Thoracic aorta (tissue), 2 donors: Measurements from ENCODE around the gene CARD14. TPM values are rescaled to one million over a fixed set of nuclear protein-coding genes. Genes with fewer than 3 reads are reported as not detected.
A peak's percentile ranks its signal among the peaks of the same experiment; 100 is the strongest.

Experiments
- ATAC-seq: fragments of 150-250 bp; one replicate; pipeline ENCODE4 v1.8.0; 2017; ENCODE audit warnings: low read depth; ENCODE audit not compliant: insufficient number of reproducible peaks, low FRiP score
- DNase-seq: peaks from one replicate; pipeline ENCODE4 v3.0.0-alpha.2; 2020; ENCODE audit warnings: low spot score
- H3K27ac ChIP-seq, 2 donors: fragments of 200-600 bp; sonication (generic); 1 replicate in 1 of 2; 2 replicates in 1 of 2; pipeline ENCODE4 v1.5.1; 2016; ENCODE audit warnings: mild to moderate bottlenecking in 2 of 2, moderate library complexity in 2 of 2
- H3K27me3 ChIP-seq: fragments of 200-600 bp; sonication (generic); replicated peaks from 2 replicates; pipeline ENCODE4 v1.6.0; 2016; ENCODE audit warnings: mild to moderate bottlenecking; ENCODE audit not compliant: insufficient read depth
- H3K36me3 ChIP-seq: fragments of 200-600 bp; sonication (generic); one replicate; pipeline ENCODE4 v1.5.1; 2016
- H3K4me1 ChIP-seq, 2 donors: fragments of 200-600 bp; sonication (generic); 1 replicate in 1 of 2; 2 replicates in 1 of 2; pipeline versions ENCODE4 v1.5.1 to v1.6.0; 2016; ENCODE audit warnings: low read depth in 2 of 2, mild to moderate bottlenecking in 1 of 2; ENCODE audit not compliant: control insufficient read depth in 1 of 2
- H3K4me3 ChIP-seq: fragments of 200-600 bp; sonication (generic); 2 replicates; pipeline ENCODE4 v1.5.1; 2016; ENCODE audit warnings: mild to moderate bottlenecking
- H3K9me3 ChIP-seq: fragments of 200-600 bp; sonication (generic); 2 replicates; pipeline ENCODE4 v1.5.1; 2016
- total RNA-seq, 2 donors: library from RNA; depleted of rRNA; stranded (reverse); fragments of >200 nt; gene quantifications; one replicate each; pipeline versions ENCODE4 v1.1.0 to v1.2.3, GENCODE V29; 2016
- TF ChIP-seq, protein P1 (sequence below): fragments of 200-600 bp; sonication (generic); IDR thresholded peaks from one replicate; pipeline ENCODE4 v1.5.1; 2019; ENCODE audit warnings: antibody characterized with exemption

CARD14 gene
- total RNA-seq, 2 donors from 2014 or later, result not detected

DNA sequence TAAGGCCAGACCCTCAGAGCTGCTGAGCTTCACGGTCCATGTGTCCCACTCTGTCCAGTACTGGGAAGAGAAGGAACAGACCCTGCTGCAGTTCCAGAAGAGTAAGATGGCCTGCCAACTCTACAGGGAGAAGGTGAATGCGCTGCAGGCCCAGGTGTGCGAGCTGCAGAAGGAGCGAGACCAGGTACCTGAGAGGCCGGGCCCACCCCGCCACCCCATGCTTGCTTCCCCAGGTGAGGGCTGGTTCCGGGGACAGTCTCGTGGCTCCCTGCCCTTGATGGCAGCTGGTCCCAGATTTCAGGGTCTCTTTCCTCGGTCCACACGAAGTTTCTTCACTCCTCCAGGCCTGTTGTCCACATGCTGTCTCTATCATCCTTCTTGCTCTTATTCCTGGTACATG lies 20.9 kb downstream of the CARD14 start:
- Histone ChIP-seq H3K9me3 (no peaks in the 10 kb centered on the region), H3K27me3 (no peaks in the 10 kb centered on the region), H3K4me3 (no peak overlapping the region), H3K27ac (no peak overlapping the region), H3K36me3 (no peaks in the 10 kb centered on the region), H3K4me1 (peaks cover 0 to 12% of the 10 kb centered on the region in 2 donors)
- TF ChIP-seq, protein P1, sequence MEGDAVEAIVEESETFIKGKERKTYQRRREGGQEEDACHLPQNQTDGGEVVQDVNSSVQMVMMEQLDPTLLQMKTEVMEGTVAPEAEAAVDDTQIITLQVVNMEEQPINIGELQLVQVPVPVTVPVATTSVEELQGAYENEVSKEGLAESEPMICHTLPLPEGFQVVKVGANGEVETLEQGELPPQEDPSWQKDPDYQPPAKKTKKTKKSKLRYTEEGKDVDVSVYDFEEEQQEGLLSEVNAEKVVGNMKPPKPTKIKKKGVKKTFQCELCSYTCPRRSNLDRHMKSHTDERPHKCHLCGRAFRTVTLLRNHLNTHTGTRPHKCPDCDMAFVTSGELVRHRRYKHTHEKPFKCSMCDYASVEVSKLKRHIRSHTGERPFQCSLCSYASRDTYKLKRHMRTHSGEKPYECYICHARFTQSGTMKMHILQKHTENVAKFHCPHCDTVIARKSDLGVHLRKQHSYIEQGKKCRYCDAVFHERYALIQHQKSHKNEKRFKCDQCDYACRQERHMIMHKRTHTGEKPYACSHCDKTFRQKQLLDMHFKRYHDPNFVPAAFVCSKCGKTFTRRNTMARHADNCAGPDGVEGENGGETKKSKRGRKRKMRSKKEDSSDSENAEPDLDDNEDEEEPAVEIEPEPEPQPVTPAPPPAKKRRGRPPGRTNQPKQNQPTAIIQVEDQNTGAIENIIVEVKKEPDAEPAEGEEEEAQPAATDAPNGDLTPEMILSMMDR, result no peak
- ATAC-seq (no peak), DNase-seq (no peak)

DNA sequence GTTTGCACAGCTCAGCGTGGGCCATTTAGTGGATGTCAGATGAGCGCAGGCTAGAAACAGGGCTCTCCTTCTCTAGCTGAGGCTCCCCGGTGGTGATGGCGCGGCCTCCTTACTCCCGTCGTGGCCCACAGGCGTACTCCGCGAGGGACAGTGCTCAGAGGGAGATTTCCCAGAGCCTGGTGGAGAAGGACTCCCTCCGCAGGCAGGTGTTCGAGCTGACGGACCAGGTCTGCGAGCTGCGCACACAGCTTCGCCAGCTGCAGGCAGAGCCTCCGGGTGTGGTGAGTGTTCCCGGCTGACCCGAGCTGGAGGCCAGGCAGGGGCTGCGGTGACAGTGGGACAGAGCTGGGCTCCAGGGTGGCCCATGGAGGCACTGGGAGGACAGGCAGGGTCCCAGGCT lies 21.4 kb downstream of the CARD14 start:
- no peaks in the 10 kb centered on the region for H3K9me3 ChIP-seq
- no peak for ATAC-seq
- H3K4me1 ChIP-seq, result peaks cover 0 to 12% of the 10 kb centered on the region in 2 donors
- H3K4me3 ChIP-seq, result no peak overlapping the region
- H3K27me3 ChIP-seq, result no peaks in the 10 kb centered on the region
- H3K36me3 ChIP-seq, result no peaks in the 10 kb centered on the region
- DNase-seq, result no peak
- no peak overlapping the region for H3K27ac ChIP-seq
- TF ChIP-seq, protein P1, result no peak

DNA sequence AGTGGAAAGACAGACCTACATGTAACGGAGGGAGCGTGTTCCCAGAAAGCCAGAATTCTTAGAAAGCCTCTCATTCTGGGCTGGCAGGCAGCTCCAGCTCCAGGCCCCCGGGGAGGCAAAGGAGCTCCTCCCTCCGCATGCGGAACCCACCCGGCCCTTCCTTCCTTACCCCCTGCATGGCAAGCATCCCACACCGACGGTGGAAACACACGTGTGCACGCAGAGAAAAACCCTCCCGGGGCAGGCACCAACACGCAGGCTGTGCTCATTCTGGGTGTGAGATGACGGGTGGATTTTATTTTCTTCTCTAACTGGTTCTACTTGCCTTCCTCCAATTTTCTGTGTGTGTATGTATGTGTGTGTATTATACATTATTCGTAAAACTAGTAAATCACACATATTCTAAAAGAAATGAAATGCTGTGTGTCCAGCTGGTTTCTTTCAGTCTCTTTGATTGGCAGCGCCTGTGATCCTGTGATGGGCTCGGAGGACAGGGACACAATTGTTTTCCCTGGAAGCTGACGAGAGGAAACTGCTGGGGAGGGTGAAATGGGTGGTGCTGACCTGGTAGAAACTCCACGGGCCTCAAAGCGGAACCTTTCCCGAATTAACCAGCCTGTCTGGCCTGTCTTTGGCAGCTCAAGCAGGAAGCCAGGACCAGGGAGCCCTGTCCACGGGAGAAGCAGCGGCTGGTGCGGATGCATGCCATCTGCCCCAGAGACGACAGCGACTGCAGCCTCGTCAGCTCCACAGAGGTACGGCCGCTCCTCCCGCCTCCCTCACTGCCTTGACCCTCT lies 22.2 kb downstream of the CARD14 start:
- Histone ChIP-seq H3K27me3 (no peaks in the 10 kb centered on the region), H3K4me3 (peak overlapping the region; percentile 3), H3K27ac (no peak overlapping the region), H3K9me3 (no peaks in the 10 kb centered on the region), H3K4me1 (peaks cover 0 to 12% of the 10 kb centered on the region in 2 donors), H3K36me3 (no peaks in the 10 kb centered on the region)
- no peak for ATAC-seq
- no peak for DNase-seq
- TF ChIP-seq, protein P1, result no peak

DNA sequence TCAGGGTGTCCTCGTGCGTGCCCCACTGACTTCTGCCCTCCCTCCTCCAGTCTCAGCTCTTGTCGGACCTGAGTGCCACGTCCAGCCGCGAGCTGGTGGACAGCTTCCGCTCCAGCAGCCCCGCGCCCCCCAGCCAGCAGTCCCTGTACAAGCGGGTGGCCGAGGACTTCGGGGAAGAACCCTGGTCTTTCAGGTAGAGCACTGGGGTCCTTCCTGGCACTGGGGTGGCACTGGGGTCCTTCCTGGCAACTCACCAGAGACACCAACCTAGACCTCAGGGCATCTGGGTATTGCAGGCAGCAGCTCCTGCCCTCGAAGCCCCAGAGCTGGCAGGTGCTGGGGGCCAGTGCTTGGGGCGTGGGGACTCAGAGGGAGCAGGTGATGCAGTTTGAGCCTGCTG lies 25.3 kb downstream of the CARD14 start:
- H3K36me3 ChIP-seq, result no peaks in the 10 kb centered on the region
- no peak for DNase-seq
- H3K9me3 ChIP-seq, result no peaks in the 10 kb centered on the region
- H3K27ac ChIP-seq, result no peak overlapping the region
- H3K4me1 ChIP-seq, result peaks cover 0 to 8% of the 10 kb centered on the region in 2 donors
- TF ChIP-seq, protein P1, result no peak
- no peak overlapping the region for H3K4me3 ChIP-seq
- ATAC-seq, result no peak
- H3K27me3 ChIP-seq, result no peaks in the 10 kb centered on the region

DNA sequence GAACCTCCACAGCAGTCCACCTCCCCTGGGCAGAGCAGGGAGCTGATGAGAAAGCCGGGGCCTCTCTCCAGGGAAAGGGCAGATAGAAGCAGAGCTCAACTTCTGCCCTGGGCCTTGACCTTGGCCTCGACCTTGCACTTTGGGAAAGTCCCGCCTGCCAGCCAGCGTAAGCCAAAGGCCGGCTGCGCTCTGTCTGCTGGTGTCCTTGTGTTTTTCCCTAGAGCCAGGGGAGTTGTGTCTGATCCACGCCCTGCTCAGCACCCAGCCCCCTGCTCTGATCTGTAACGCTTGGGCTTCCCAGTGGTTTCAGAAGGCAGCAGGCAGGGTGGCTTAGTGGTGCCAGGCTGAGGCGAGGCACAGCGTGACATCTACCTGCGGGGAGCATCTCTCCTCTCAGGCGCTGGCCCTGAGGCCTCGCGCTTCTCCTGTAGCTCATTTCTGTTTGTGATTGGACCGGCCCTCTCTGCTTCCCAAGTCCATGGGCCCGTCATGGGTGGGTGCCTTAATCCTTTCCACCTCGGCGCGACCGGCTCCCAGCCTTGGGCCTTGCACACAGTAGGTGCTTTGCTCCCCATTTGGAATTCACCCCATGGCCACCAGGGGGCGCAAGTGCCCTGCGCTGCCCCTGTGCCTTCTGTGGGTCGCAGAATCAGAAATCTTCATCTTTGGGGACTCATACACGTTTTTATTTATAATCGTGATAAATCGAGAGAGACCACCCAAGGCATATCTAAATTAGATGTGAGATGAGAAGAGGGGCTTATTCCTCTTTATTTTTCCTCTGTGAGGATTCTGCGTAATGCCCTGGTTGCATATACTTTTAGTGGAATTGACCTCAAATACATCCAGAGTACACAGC lies 26.1 kb downstream of the CARD14 start:
- peaks cover 0 to 8% of the 10 kb centered on the region in 2 donors for H3K4me1 ChIP-seq
- TF ChIP-seq, protein P1, result peak; percentile 89
- DNase-seq (no peak), ATAC-seq (no peak)
- H3K36me3 ChIP-seq, result no peaks in the 10 kb centered on the region
- H3K27me3 ChIP-seq, result no peaks in the 10 kb centered on the region
- H3K27ac ChIP-seq, result no peak overlapping the region
- H3K9me3 ChIP-seq, result no peaks in the 10 kb centered on the region
- H3K4me3 ChIP-seq, result no peak overlapping the region
